Lower leg skin (tissue), 3 donors: ENCODE data around the gene GCSAML.

Experiments
- CTCF ChIP-seq, 3 donors: fragments of 450-650 bp; IDR thresholded peaks; one replicate each; pipeline ENCODE4 v1.5.1; 2016; ENCODE audit warnings: antibody characterized with exemption in 3 of 3, mild to moderate bottlenecking in 3 of 3, moderate library complexity in 2 of 3
- POLR2A ChIP-seq, 2 donors: fragments of 450-650 bp; IDR thresholded peaks; one replicate each; pipeline ENCODE4 v1.6.1; 2016 to 2017; ENCODE audit warnings: antibody characterized with exemption in 2 of 2, mild to moderate bottlenecking in 1 of 2, moderate library complexity in 1 of 2

GRCh38 chr1:247561711-247562110, 12.8 kb downstream of the GCSAML start:
- TF ChIP-seq CTCF (IDR thresholded peaks at IDR 0.05), result no peak
- no peak for TF ChIP-seq POLR2A (IDR thresholded peaks at IDR 0.05)
